Mononuclear cell (primary cell): ENCODE results near the gene CDC25C. TPM values are rescaled to one million over a fixed set of nuclear protein-coding genes. Genes with fewer than 3 reads are reported as not detected.

Source experiments
- H3K27me3 ChIP-seq: 2 replicates; pipeline ENCODE4 v1.6.0; 2011; ENCODE audit warnings: low read length, control low read depth; ENCODE audit not compliant: insufficient read depth
- H3K4me1 ChIP-seq: 2 replicates; pipeline ENCODE4 v1.5.1; 2011; ENCODE audit warnings: mild to moderate bottlenecking, low read length, control low read depth; ENCODE audit not compliant: insufficient read depth
- H3K4me3 ChIP-seq: 2 replicates; pipeline ENCODE4 v1.5.1; 2011; ENCODE audit warnings: mild to moderate bottlenecking, low read length, moderate library complexity
- H3K9me3 ChIP-seq: 2 replicates; pipeline ENCODE4 v1.5.1; 2011; ENCODE audit warnings: low read depth, mild to moderate bottlenecking, control low read depth, low read length
- total RNA-seq: library from RNA; depleted of rRNA; stranded (reverse); fragments of >200 nt; gene quantifications from one replicate; pipeline ENCODE4 v1.2.3, GENCODE V29; 2012

Gene CDC25C
- total RNA-seq, 1 donor, result 1.2 TPM

- H3K4me3 ChIP-seq, result peak overlapping the region; percentile 24
- H3K27me3 ChIP-seq, result peaks cover 29% of the 10 kb centered on the region
- no peaks in the 10 kb centered on the region for H3K9me3 ChIP-seq
- peaks cover 21% of the 10 kb centered on the region for H3K4me1 ChIP-seq
These were observed 89.7 kb downstream of the CDC25C start for GRCh38 chr5:138241688-138242571.

- no peak overlapping the region for H3K4me3 ChIP-seq
- peaks cover 21% of the 10 kb centered on the region for H3K4me1 ChIP-seq
- no peaks in the 10 kb centered on the region for H3K9me3 ChIP-seq
- peaks cover 29% of the 10 kb centered on the region for H3K27me3 ChIP-seq
These were observed 90.8 kb downstream of the CDC25C start for GRCh38 chr5:138240650-138241385.

- Histone ChIP-seq H3K9me3 (no peaks in the 10 kb centered on the region), H3K27me3 (peaks cover 29% of the 10 kb centered on the region), H3K4me1 (peaks cover 21% of the 10 kb centered on the region), H3K4me3 (no peak overlapping the region)
These were observed 93.6 kb downstream of the CDC25C start for GRCh38 chr5:138238034-138238433.

Other genes starting within 250 kb of the CDC25C start
- not detected for gene WNT8A, start 247.8 kb downstream of the CDC25C start, total RNA-seq
- gene NME5, start 192.4 kb downstream of the CDC25C start, total RNA-seq, result not detected
- gene BRD8, start 153.2 kb downstream of the CDC25C start, total RNA-seq, result 13.3 TPM
- gene KIF20A, start 152.7 kb downstream of the CDC25C start, total RNA-seq, result 0.42 TPM
- gene CDC23, start 118.5 kb downstream of the CDC25C start, total RNA-seq, result 17.2 TPM
- not detected for gene GFRA3, start 57.2 kb downstream of the CDC25C start, total RNA-seq
- 72.2 TPM for gene FAM53C, start 6.5 kb upstream of the CDC25C start, total RNA-seq
- gene KDM3B, start 20.9 kb upstream of the CDC25C start, total RNA-seq, result 72.1 TPM
- gene REEP2, start 107.3 kb upstream of the CDC25C start, total RNA-seq, result not detected
- gene EGR1, start 133.7 kb upstream of the CDC25C start, total RNA-seq, result 36.6 TPM
- 189 TPM for gene ETF1, start 211.4 kb upstream of the CDC25C start, total RNA-seq
- 455 TPM for gene HSPA9, start 243.6 kb upstream of the CDC25C start, total RNA-seq